Fibroblast of skin of right biceps (primary cell): ENCODE measurements around the gene TEAD1.
A peak's percentile ranks its signal among the peaks of the same experiment; 100 is the strongest.

Experiments used
- DNase-seq: peaks from one replicate; pipeline ENCODE4 v3.0.0-alpha.2; 2013

The TEAD1 gene

DNA sequence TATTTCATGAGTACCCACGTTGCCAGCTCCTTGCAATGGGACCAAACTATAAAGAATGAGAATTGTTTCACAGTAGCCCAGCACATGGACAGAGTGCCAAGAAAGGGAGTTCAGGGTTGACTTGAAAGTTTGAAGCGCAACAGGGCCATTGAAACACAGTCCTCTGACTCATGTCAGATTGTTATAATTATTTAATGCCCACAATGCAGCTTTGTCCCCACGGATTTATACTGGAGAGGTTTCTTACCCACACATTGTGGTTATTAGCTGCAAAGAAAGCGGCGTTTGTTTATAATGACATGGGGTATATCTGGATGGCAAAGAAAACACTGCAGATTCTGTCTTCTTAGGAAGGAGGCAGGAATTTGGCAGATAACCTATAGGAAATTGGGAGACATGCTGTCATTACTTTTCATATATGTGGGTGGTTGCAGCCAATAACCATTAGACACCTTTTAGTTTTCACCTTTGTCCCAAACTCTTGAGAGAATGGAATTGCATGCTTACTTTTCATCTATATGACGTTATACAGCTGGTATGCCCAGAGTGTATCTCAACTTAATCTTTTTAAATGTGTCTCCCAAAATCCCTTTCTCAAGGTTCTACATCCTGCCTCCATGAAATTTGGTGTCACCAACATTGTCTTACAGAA lies 143.6 kb downstream of the TEAD1 start:
- DNase-seq: peak; percentile 31

DNA sequence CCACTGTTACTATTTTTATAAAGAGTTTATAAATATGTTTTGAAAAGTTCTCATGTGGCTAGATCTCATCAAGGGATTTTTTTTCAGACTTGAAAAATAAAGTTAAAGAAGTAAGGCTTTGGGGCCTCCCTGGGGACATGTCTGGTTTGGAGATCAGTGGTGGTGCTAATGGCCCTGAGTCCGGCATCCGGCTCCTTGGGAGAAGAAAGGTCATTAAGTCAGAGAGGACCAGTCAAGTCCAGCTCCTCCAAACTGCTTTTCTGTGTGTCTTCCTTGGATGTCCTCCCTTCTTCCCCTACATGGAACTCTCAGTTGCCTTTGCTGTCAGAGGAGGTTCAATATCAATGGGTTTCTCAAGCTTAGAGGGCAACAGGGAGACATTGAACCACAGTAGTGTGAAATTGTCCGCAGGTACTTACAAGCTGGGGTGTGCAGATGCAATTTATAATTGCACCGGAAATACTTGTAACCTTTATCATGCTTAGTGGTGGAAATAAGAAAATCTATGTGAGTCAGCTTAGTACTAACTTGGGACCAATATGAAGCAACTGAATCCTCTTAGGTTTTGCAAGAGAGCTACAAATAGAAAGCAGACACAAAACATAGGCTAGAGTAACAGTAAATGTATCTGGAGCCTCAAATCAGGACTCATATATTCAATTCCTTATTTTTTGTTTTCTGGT lies 144.3 kb downstream of the TEAD1 start:
- peak; percentile 89 for DNase-seq

DNA sequence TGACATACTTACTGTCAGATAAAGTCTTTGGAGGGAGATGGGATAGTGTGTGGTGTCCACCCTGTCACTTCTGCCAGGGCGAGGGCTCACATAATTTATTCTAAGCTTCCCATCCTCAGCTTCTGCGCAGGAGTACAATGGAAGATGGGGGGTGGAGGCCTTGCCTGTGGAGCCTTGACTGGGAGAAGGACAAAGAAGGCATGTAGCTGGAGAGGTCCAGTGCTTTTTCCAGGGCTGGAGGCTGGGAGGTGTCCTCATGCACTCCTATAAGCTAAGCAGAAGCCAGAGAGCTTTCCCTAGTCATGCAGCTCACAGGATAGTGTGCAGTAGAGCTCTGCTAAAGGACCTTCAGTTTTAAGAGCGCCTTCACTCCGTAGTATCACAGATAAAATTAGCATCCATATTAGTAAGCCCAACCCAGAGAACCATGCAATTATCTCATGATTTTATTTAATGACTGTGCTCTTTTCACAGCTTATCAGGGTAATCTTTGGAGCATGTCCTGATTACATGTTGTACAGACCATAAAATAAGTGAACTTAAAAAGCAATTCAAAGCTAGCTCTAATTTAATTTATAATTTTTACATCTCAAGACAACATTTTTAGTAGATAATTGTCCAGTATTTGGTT lies 148.3 kb downstream of the TEAD1 start:
- DNase-seq: no peak

DNA sequence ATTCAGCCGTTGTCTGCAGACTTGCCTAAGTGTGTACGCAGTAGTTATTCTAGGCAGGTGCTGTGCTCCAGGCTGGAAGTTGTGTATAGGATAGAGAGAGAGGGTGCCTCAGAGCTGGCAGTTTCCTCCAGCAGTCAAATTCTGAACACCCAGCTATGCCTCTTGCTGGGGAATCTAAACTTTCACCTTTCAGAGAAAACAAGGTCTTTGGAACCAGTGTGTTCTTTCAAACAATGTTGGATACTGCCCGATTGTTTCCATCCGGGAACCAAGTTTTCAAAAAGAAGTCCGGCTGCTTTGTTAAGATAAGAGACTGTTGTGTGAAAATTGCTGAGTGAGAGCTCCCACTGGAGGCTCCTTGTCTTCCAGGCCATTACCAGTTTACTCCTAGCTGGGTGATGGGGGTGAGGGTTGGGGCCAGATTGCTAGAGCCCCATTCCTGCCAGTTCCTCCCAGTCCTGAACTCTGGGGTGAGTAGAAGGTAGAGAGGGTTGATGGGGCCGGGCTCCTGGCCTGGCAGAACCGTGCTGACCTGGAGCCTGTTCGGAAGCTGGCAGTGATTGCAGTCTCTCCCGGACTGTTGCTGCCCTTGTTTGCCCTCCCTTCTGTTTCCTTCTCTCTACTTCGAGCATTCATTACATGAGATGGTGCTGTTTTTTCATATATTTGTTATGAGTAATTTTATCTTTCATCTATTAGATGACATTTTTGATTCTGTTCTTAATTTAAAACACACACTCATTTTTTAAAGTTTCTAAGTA lies 150.2 kb downstream of the TEAD1 start:
- DNase-seq: no peak

DNA sequence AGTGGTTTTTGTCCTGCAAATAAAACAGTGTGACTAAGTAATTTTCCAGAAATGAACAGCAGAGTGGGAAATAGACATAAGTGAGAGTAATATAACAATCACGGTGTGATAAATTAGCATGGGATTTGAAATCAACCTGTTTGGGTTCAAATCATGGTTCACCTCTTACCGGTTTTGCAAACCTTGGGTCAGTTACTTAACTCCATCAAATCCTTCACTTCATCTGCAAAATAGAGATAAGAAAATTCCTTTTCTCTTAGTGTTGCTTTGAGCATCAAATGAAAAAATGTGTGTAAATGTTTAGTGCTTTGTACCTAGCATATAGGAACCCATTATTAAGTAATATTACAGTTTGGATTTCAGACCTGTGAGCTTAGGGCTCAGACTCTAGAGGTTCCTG lies 152.2 kb downstream of the TEAD1 start:
- DNase-seq: no peak

DNA sequence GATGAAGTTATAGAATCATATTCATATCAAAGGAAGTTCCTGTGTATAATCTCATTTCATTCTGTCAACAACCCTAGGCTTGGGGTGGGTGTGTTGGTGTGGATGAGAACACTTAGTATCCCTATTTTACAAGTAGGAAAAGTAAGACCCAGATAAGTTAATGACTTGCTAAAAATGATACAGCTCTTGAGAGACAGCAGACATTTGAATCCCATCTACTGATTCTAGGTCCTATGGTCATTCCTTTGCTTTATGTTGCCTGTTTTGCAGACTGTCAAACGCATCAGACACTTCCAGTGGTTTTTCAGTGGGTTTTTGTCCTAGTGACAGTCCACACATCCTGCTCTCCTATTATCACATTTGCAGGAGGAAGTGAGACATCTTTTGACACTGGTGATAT lies 153.1 kb downstream of the TEAD1 start:
- DNase-seq: no peak

DNA sequence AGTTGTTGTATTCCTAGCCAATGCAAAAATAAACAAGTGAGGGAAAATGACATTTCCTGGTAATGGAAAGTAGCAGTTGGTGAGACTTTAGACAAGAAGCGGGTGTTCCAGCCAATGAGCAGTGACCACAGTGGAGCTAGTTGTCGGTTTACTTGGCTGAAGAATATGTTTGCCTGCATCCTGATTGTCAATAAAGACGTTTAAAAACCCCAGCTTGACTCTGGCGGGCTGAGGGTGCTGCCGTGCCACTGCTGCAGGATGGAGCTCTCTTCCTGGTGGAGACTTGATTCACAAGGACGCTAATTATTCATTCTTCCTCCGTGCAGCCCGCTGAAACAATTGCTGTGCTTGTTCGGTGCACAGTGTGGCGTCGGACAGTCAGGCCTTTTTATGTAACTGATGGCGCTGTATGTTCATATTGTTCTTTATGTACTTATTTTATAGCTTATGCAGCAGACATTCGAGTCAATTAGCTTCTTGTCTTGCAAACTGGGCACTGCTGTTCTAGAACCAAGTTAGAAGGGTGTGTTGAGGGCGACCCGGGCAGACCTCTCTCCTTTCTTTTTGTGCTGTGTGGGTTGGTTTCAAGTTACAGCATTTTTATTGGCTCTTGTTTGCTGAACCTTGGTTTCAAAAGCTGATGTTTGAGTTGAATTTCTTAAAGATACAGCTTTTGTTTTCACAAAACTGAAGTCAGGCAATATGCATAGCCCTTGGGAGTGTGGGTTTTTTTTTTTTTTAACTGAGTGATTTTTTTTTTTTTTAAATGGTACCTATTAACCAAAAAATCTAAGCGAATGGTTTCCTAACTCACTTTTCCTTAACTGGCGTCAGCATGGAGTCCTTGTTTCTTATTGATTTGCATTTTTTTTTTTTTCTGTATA lies 153.9 kb downstream of the TEAD1 start:
- peak; percentile 75 for DNase-seq

DNA sequence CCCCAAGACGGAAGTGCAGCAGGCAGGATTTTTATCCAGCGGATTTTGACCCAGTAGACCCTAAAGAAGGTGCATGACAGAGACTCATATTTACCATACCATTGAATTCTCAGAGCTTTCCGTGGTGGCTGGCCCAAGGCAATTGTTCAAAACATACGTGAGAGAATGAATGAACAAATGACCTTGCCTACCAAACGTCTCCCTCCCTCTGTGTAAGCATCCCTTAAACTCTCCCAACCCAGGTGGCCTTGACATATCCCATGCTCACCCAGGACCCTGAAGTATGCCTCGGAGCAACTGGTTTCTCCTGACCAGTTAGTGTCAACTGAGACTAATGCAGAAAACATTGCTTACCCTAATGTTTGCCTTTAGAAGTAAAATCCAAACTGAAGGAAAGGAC lies 154.9 kb downstream of the TEAD1 start:
- DNase-seq: no peak

DNA sequence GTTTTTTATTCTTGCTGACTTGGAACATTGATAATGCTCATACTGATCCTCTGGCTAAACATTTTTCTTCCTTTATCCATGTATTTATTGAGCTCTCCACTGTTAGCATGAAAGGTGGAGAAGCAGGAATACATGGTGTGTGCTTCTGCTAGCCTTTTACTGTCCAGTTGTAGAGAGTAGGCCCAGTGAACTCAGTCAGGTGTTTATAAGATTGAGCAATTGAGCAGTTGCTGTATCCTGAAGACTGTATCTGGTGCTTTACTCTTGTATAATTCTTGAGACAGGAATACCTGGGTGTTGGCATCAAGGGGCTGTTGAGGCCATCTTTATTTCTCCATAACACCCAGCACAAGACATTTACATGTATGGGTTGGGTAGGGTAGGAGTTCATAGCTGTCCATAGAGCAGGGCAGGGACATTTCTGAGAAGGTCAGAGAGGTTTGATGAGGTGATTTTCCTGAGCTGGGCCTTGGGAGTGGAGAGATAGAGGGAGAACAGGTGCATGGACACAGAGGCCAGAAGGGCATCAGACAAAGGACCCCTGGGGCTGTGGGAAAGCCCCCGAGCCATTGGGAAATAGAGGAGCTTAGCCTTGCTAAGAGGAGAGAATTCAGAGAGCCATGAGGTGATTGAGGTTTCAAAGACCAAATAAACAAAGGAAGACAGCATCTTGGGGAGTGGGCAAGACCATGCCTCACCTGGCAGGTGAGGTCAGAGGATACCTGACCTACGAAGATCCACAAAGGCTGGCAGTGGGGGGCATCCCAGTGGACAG lies 155.5 kb downstream of the TEAD1 start:
- DNase-seq: no peak

DNA sequence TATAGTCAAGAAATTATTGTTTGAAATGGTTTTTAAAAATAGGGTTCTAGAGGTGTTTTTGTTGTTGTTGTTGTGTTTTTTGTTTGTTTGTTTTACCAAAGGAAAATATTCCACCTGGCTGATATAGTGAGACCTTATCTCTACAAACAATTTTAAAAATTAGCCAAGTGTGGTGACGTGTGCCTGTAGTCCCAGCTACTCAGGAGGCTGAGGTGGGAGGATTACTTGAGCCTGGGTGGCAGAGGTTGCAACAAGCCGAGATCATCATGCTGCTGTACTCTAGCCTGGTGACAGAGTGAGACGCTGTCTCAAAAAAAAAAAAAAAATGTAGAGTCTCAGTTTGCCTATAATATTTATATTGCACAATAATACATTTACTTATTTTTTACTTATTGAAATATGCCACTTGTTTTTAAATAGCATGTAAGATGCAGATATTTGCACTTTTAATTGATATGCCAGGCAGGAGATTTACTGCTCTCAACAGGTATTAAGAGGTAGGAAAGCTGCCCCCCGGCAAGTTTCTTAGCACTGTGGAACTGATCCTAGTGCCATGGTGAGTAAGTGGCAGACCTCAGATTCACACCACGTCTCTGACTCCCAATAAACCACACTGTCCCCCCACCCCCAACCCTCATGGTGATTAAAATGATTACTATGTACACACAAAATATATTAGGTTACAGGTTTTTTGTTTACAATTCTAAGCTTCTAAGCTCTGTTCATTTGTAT lies 157.4 kb downstream of the TEAD1 start:
- DNase-seq: no peak

DNA sequence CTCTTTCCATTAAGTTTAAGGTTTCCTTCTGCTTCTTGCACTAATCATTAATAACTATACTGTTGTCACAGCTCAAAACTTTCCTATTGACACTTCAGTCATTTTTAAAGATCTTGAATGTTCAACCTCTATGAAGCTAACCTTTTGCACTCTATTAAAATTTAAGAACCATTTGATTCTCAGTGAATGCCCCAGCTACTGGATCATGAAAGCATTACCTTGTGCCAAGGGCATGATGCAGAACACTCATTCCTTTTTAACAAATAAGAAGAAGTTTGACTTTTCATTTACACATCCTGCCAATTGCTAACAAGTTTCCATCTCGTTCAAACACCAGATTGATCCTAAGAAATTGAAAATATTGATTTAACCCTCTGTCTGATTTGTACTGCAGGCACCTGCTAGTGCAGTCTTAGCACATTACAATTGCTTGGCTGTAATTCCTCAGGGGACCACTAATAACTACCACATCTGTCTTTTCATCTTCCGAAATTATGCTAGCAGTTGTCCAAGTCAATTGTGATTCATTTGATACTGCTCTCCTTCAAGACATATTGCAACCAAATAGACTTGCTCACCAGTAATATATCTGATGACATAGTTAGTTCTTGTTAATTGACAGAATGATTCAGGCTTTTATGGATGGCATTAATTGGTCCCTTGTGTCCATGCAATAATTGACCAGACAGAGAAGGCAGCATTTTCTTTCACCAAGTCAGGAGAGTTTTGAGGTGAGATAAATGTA lies 158.4 kb downstream of the TEAD1 start:
- DNase-seq: peak; percentile 46

DNA sequence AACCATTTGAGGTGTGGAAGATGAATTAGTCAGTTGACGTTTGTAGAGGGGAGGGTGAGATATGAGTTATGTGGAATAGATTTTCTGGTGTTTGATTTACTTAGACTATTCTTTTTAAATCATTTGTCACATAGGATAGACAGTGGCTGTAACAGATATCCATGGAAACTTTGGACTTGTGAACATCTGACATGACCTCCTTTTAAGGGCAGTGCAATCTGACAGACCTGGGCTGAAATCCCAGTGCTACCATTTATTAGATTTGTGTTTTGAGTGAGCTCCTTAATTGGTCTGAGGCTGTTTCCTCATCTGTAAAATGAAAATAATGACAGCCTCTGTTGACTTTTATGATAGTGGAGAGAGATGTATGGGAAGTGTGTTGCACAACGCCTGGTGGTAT lies 159.9 kb downstream of the TEAD1 start:
- no peak for DNase-seq

DNA sequence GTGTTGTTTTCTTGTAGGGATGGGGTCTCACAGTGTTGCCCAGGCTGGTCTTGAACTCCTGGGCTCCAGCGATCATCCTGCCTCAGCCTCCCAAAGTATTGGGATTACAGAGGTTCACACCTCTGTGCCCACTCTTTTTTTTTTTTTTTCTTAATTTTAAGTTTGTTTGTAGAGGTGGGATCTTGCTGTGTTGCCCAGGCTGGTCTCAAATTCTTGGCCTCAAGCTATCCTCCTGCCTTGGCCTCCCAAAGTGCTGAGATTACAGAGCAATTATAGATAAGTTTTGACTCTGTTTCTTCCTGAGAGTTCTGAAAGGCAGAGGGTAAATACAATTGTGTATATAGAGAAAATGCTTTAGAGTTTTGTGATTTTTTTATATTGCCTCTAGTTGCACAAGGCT lies 160.4 kb downstream of the TEAD1 start:
- DNase-seq: no peak

DNA sequence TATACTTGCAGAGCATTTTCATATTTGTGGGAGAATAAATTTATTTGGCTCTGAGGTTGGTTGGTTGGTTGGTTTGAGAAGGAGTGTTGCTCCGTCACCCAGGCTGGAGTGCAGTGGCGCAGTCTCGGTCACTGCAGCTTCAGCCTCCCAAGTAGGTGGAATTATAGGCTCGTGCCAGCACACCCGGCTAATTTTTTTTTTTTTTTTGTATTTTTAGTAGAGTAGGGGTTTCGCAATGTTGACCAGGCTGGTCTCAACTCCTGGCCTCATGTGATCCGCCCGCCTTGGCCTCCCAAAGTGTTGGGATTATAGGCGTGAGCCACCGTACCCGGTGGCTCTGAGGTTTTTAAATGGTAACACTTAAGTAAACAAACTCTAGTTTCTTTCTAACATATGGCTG lies 161.1 kb downstream of the TEAD1 start:
- no peak for DNase-seq

DNA sequence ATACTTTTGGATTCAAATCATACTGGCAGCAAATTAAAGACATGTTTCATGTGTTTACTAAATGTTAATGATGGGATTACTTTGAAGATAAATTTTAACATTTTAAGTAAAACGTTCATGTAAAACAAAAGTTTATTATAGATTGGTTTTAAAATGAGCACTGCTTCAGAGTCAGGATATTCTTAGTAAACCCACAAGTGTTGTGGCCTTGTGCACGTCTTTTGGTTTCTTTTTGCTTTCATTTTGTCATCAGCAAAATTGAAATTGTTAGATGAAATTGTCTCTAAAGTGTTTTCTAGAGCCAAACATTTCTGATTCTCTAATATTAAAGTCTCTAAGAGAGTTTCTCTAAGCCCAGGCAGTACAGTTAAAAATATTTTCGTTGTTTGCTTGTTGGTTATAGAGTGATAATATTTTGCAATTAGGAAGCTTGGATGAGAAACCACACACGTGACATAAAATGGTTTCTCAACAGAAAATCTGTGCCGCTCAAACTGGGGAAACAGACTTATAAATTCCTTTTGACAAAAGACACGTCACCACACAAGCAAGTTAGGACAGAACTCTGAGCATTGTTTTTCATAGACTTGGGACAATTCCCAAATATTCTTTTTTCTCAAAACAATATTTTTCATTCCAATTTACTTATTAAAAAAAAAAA lies 164.4 kb downstream of the TEAD1 start:
- peak; percentile 54 for DNase-seq

DNA sequence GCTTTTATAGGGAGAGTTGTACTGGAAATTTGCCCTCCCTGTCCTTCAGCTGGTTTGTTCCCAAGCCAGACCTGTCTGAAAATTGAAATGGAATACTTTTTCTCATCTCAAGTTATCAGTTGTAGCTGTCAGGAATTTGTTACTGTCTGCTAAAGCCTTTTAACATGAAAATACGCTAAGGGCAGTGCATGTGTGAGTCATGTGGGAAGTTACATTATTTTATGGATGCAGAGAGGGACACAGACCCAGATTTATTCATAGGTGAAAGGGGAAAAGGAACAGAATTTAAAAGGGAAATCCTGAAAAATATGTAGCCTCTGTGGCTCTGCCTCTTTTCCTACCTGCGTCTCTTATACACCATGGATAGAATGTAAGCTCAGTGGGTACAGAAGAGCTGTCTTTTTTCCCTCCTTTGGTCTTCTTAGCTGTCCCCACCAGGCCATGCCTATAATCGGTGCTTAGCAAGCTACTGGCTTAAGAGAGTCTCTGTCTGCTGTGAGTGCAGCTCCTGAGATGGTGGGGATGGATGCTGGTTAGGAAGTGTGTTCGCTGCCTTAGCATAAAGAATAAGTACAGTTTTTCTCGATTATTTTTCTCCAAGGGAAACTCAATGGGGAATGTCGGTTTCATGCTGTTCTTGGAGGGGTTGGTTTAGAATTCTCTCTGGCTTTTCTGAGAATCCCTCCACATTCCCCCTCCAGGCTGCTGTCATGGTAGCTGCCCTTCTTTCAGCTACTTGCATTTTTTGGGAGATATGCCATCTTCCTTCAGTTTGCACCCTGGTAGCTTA lies 166.8 kb downstream of the TEAD1 start:
- peak; percentile 53 for DNase-seq

DNA sequence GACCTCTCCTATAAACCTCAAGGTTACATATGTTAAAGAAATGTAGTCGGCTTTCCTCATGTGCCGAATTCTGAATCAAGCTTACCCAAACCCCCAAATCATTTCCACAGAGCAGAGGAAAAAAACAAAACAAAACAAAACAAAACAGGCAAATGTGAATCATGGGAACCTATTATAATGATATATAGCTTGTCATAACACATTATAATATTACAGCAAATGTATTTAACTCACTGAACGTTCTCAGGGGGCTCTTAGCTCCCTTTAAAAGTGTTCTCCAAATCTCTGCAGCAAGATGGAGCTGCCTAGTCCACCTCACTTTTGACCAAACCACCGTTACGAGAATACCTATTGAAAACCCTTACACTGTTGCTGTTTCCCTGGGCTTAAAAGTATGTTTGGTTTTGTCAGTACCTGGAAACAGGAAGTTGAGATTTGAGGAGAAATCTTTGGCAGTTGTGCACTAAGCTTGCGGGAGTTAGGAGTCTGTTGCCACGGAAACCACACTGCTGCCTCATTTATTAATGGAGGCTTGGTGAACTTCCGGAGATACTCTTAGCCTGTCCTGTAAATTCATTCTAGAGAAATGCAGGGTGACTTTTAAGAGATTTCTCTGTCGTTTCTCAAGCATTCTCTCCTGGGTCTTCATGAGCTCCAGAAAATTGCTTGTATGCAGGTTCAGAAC lies 167.9 kb downstream of the TEAD1 start:
- peak; percentile 85 for DNase-seq

DNA sequence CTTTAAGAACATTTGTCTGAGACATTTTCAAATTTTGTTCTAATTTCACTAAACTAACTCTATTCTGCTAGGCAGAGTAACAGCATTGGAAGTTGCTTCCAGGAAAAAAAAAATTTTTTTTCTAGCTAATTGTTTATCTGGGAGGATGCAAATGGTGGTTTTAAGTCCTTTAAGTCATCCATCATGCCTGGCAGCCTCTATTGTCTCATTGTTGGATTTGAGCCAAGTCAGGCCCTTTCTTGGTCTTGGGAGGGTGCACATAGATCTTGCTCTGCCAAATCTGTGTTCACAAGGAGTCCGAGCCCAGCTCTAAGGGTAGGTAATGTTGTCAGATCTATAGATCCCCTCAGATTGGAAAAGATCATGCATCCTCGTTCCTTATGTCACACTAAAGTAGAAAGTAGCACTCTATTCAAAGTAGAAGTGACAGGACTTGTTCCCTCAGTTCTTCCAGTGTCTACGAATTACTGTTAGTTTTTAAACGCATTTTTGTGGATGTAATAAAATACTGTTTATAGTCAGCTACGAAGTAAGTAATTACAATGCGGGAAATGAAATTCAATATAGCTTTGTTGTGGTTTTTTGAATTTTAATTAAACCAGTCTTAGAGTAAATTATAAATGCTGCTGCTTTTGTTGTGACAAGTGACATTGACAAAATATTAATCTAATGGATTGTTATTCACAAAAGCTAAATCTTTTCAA lies 168.9 kb downstream of the TEAD1 start:
- DNase-seq: peak; percentile 68
